Measurements from ENCODE around the gene TMEM79.

GRCh38 chr1:156295391-156295947 is 11.3 kb downstream of the TMEM79 start, which contains the start of gene GLMP:
- TF ChIP-seq, protein P1, sequence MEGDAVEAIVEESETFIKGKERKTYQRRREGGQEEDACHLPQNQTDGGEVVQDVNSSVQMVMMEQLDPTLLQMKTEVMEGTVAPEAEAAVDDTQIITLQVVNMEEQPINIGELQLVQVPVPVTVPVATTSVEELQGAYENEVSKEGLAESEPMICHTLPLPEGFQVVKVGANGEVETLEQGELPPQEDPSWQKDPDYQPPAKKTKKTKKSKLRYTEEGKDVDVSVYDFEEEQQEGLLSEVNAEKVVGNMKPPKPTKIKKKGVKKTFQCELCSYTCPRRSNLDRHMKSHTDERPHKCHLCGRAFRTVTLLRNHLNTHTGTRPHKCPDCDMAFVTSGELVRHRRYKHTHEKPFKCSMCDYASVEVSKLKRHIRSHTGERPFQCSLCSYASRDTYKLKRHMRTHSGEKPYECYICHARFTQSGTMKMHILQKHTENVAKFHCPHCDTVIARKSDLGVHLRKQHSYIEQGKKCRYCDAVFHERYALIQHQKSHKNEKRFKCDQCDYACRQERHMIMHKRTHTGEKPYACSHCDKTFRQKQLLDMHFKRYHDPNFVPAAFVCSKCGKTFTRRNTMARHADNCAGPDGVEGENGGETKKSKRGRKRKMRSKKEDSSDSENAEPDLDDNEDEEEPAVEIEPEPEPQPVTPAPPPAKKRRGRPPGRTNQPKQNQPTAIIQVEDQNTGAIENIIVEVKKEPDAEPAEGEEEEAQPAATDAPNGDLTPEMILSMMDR (IDR thresholded peaks at IDR 0.05; ENCODE audit: low read depth, low read length), result no peak
- no peak for TF ChIP-seq EZH2phosphoT487 (IDR thresholded peaks at IDR 0.05; ENCODE audit: low read depth)

Data from OCI-LY3 (cell line).